ENCODE results near the gene MYADML2. TPM values are rescaled to one million over a fixed set of nuclear protein-coding genes. Genes with fewer than 3 reads are reported as not detected.

The MYADML2 gene
- total RNA-seq, 1 experiment from 2014 or later = 0.22 TPM

GRCh38 chr17:81913394-81914102 is 33.5 kb downstream of the MYADML2 start:
- no peak overlapping the region for H3K27ac ChIP-seq (ENCODE audit: insufficient read length, low read depth, low read length)
- WGBS (ENCODE audit: extremely low coverage, insufficient read length, low lambda C conversion rate) = no CpG with 5 or more reads among the region's 31 CpGs
- H3K18ac ChIP-seq (ENCODE audit: insufficient read length, low read depth, low read length) = no peak overlapping the region
- H2BK20ac ChIP-seq (ENCODE audit: low read depth, low read length, poor library complexity, severe bottlenecking) = no peak overlapping the region
- H3K4ac ChIP-seq (ENCODE audit: low read depth, low read length) = no peak overlapping the region
- no peak overlapping the region for H3K9ac ChIP-seq (ENCODE audit: extremely low read depth, insufficient read length, low read length)
- no peaks in the 10 kb centered on the region for H4K20me1 ChIP-seq (ENCODE audit: control insufficient read depth, insufficient read depth, insufficient read length)
- H3T11ph ChIP-seq (ENCODE audit: low read length) = no peak overlapping the region
- no peaks in the 10 kb centered on the region for H3K9me3 ChIP-seq (ENCODE audit: control insufficient read depth, low read depth, low read length)
- Mint-ChIP-seq H3K4me3 (no peak overlapping the region), H3K36me3 (ENCODE audit: insufficient read depth in 1 of 3, low read depth in 3 of 3) (peaks cover 15 to 37% (median 33%) of the 10 kb centered on the region in 3 experiments; a peak in 6 of 7 replicates), H3K4me1 (peaks cover 11 to 16% of the 10 kb centered on the region in 2 experiments), H3K9me3 (no peaks in the 10 kb centered on the region; a peak in 1 of 5 replicates), H3K27ac (no peak overlapping the region), H3K27me3 (ENCODE audit: low read depth) (no peaks in the 10 kb centered on the region)
- H3K79me2 ChIP-seq (ENCODE audit: insufficient read depth, low read length) = no peaks in the 10 kb centered on the region; the same call in 1 of the 2 replicates
- H4K5ac ChIP-seq (ENCODE audit: insufficient read length, low read depth, low read length) = no peak overlapping the region
- DNase-seq = no peak
- no peak overlapping the region for H2BK15ac ChIP-seq (ENCODE audit: low read depth, low read length)
- no peak overlapping the region for H2AK5ac ChIP-seq (ENCODE audit: insufficient read length, low read length)
- no peak overlapping the region for H4K91ac ChIP-seq (ENCODE audit: insufficient read length, low read depth, low read length)
- peaks cover 11% of the 10 kb centered on the region for H3K23me2 ChIP-seq (ENCODE audit: insufficient read length, low read depth, low read length, poor library complexity, severe bottlenecking)
- TF ChIP-seq, protein P1, sequence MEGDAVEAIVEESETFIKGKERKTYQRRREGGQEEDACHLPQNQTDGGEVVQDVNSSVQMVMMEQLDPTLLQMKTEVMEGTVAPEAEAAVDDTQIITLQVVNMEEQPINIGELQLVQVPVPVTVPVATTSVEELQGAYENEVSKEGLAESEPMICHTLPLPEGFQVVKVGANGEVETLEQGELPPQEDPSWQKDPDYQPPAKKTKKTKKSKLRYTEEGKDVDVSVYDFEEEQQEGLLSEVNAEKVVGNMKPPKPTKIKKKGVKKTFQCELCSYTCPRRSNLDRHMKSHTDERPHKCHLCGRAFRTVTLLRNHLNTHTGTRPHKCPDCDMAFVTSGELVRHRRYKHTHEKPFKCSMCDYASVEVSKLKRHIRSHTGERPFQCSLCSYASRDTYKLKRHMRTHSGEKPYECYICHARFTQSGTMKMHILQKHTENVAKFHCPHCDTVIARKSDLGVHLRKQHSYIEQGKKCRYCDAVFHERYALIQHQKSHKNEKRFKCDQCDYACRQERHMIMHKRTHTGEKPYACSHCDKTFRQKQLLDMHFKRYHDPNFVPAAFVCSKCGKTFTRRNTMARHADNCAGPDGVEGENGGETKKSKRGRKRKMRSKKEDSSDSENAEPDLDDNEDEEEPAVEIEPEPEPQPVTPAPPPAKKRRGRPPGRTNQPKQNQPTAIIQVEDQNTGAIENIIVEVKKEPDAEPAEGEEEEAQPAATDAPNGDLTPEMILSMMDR (conservative IDR thresholded peaks at IDR 0.05) = no peak
- H2BK12ac ChIP-seq (ENCODE audit: insufficient read length, low read depth, low read length) = no peak overlapping the region
- no peaks in the 10 kb centered on the region for H3K27me3 ChIP-seq (ENCODE audit: insufficient read depth, low read length)
- H3K14ac ChIP-seq (ENCODE audit: insufficient read depth, low read length) = no peak overlapping the region
- H4K8ac ChIP-seq (replicated peaks; ENCODE audit: insufficient read length, low read depth, low read length) = no peak overlapping the region
- no peak overlapping the region for H3K23ac ChIP-seq (ENCODE audit: insufficient read length, low read depth, low read length)
- H3K4me1 ChIP-seq (ENCODE audit: insufficient read depth, low read length) = no peaks in the 10 kb centered on the region
- no peaks in the 10 kb centered on the region for H3K79me1 ChIP-seq (ENCODE audit: insufficient read depth, low read depth, low read length, poor library complexity, severe bottlenecking)
- no peak overlapping the region for H3K4me2 ChIP-seq (ENCODE audit: insufficient read depth, insufficient read length, low read length)
- H2BK120ac ChIP-seq (ENCODE audit: low read depth, low read length, poor library complexity, severe bottlenecking) = no peak overlapping the region
- no peak overlapping the region for H2AFZ ChIP-seq (ENCODE audit: low read length)
- no peak overlapping the region for H3K56ac ChIP-seq (ENCODE audit: insufficient read length, low read depth, low read length)
- H2BK5ac ChIP-seq (ENCODE audit: insufficient read length, low read length) = no peak overlapping the region

Measured in H9 (cell line).